ENCODE measurements around the gene PIK3IP1.
"Not testable (repeated sequence)": the region's sequence is repeated elsewhere in the genome, so short reads cannot be mapped to it uniquely, and the experiment has no call there.

Gene PIK3IP1, protein sequence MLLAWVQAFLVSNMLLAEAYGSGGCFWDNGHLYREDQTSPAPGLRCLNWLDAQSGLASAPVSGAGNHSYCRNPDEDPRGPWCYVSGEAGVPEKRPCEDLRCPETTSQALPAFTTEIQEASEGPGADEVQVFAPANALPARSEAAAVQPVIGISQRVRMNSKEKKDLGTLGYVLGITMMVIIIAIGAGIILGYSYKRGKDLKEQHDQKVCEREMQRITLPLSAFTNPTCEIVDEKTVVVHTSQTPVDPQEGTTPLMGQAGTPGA

DNA sequence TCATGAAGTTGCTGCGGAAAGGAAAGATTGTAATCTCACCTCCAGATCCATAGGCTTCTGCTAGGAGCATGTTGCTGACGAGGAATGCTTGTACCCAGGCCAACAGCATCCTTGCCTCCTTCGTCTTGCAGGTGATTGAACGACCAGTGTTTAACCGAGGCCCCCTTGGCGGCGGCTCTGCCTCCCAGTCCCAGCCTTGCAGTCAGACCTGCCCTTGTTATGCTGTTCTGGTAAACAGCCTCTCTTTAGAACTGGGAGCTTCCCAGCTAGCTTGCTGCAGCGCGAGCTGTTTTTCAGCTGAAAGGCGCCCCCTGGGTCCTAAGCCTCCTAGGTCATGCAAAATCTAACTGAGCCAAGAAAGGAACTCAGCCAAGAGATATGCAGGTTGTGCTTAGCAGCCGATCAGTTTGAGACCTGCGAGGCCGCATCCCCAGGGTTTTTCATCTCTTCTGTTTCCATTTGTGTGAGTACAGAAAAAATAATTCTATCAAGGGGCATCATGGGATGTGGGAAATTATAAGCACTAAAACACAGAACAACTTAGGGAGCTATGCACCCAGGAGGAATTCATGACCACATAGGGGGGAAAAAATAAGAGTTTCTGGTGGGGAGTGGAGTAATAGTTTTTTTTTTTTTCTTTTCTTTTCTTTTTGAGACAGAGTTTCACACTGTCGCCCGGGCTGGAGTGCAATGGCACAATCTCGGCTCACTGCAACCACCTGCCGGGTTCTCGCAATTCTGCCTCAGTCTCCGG lies at the start of gene PIK3IP1:
TSS of gene PIK3IP1 (minus strand) at position 253 of the 754 bp plus-strand sequence. CDS start at position 109, 144 bp downstream.
- peak; percentile 66 to 79 (median 67) for DNase-seq (ENCODE audit: low read depth in 3 of 3)

DNA sequence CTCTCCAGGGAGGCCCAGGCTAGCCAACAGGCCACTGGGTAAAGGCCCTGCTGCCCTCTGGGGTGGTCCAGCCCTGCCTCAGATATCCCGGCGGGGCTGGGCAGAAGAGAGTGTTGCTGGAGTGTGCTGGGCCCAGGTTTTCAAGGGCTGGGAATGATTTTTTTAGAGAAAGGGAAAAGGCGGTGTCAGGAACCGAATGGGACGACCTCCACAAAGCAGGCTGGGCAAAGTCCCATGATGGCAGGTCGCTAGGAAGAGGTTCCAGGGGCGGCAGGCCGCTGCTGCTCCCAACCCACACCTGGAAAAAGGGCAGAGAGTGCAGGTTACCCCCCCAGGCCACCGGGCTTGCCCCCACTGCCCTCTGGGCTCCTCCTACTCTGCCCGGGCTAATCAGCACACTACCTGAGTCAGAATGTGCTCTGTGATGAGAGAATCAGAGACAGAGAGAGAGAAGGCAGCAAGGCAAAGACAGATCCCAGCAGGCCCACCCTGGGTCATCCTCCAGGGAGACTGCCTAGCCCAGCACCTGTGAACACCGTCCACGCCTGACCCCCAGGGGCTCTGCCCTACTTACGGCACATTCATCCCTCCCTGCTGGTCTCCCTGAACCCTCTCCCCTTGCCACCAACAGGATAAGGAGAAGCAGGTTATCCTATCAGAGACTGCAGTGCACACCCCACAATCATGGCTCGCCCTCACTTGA lies 49.2 kb upstream of the PIK3IP1 start:
- no peak for DNase-seq (ENCODE audit: low read depth in 3 of 3)

DNA sequence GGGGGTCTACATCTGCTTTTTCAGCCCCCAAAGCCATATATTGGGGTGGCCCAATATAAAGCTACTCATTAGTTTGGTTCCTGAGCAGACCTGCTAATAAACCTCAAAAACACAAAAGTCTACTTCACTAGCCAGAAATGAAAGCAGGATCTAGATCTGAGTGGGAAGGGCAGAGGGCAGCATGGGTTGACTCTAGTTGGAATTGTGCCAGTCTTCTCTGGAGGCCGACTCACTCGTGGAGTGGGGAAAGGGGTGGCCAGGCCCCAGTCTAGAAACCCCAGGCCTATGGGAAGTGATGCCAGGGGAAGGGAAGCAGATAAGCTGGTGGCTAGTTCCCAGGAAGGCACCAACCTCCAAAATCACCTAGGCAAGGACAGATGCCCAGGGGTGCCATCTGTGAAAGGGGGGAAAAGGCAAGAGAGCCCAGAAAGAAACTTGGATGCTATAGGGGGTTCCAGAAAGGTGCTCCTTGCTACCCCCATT lies 48.5 kb upstream of the PIK3IP1 start:
- DNase-seq (ENCODE audit: low read depth in 3 of 3) = no peak

DNA sequence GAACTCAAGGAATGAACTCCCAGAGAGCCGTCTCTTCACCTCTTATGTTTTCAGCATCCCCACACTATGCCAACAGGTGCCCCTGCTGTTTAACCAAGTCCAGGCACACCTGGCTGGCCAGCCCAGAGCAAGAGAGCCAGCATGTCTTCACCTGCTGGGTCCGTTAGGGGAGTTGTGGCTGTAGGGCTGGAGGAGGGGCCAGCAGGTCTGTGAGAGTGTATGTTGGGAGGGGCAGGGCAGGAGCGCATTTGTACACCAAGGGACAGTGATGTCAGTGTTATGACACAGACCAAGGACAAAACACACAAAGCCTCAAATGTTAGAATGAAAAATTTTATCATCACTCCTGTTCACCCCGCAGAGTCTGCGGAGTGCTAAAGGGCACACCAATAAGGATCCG lies 48.1 kb upstream of the PIK3IP1 start:
- no peak for DNase-seq (ENCODE audit: low read depth in 3 of 3)

DNA sequence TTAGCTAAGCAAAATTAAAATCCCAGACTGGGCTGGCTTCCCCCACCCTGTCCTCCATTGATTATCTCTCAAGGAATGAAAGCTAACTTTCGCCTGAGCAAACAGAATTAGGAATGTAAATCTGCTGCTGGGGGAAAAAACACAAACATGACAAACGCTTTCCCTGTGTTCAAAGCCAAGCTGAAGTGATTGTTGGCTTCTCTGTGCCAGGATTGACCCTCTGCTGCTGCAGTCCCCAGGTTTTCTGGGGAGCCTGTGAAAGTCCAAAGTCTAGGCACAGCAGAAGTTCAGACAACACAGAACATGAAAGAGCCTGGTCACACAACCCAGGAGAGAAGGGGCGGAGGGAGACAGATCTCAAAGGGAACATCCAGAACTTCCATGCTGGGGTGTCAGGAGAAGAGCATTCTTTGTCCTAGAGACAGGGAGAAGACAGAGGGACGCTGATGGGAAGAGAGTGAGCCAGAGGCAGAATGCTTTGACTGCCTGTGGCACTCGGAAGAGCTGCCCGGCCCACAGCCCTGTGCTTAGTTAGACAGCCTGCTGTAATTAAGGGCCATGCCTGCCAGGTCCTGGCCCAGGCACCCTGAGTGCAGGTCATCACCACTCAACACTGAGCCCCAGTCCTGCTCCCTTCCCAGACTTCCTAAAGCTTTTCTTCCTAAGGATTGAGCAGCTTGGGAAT lies 47.0 kb upstream of the PIK3IP1 start:
- no peak for DNase-seq (ENCODE audit: low read depth in 3 of 3)

DNA sequence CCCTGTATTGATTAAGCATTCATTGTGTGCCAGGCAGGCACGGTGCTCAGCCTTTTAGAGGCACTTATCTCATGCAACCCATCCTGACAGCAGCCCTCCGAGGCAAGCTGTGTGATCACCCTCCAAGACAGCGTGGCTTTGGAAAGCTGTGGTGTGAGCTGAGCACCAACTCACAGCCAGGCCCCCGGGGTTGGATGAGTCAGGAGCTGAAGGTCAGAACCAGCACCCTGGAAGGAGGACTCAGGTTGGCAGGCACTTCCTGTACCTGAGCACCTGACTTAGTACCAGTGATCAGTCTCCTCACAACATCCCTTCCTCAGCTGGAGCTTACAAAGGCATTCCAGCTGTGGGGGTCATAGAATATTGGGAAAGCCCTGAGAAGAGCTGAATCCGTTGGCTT lies 44.9 kb upstream of the PIK3IP1 start:
- DNase-seq (ENCODE audit: low read depth in 3 of 3) = peak in 1 of 3 experiments; percentile 31

DNA sequence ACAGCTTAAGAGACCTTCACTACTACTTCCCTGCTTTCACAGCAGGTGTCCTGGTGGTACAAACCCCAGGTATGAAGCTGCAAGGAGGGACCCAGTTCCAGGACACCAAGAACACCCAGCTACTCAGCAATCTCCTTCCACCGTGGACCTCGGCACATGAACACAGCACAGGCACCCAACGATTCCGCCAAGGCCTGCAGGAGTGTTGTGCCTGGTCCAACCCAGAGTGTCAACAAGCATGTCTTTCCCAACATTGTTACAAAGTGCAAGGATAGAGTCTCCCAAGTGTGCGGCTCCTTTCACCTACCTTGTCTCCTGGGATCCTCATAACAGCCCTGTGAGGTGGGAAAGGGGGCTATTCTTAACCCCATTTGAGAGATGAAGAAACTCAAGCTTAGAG lies 42.0 kb upstream of the PIK3IP1 start:
- DNase-seq (ENCODE audit: low read depth in 3 of 3) = no peak

DNA sequence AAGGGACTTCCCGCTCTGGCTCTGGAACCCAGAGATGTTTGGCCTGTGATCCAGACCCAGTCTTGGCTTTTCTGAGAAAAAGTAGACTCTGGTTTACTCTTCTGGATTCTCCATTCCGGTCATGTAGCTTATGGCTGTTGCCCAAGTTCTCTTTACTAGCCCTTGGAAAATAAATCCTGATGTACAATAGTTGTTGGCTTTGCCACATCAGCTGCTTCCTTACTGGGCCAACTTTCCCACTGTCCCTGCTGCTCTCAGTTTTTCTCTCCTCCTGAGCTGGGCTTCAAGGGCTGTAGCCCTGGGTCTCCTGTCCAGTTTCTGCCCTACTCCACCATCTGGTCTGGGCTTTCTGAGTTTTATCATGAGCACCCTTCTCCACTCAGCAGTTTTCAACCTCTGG lies 41.4 kb upstream of the PIK3IP1 start:
- DNase-seq (ENCODE audit: low read depth in 3 of 3) = no peak

DNA sequence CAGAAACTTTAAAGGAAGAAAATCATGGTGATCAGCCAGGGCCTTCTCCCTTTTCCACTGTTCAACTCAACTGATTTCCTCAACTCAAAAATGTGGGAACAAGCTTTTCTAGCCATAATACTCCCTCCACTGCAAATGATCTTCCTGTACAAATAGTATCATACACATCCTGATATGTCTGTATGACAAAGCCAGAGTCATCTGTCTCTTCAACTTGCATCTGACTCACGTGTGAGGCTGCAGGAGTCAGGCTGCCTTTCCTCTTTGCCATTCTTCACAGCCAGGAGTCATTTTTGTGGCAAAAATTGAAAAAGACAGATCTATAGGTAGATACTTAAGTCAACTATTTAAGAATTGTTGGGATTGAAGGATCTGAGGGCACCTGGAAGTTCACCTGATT lies 40.6 kb upstream of the PIK3IP1 start:
- no peak for DNase-seq (ENCODE audit: low read depth in 3 of 3)

DNA sequence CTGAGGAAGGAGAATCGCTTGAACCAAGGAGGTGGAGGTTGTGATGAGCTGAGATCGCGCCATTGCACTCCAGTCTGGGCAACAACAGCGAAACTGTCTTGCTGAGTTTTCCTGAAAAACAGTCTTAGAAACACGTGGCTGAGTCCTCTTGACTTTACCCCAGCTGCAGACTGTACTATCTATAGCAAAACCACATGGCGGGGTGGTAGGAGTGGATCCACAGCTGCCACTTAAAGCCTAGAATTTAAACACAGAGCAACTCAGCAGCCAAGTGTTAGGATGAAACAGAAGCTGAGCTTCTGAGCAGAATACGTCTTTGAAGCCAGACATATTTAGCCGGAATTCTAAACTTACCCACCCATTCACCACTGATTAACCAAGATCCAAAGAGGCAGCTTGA lies 39.7 kb upstream of the PIK3IP1 start:
- DNase-seq (ENCODE audit: low read depth in 3 of 3) = no peak

DNA sequence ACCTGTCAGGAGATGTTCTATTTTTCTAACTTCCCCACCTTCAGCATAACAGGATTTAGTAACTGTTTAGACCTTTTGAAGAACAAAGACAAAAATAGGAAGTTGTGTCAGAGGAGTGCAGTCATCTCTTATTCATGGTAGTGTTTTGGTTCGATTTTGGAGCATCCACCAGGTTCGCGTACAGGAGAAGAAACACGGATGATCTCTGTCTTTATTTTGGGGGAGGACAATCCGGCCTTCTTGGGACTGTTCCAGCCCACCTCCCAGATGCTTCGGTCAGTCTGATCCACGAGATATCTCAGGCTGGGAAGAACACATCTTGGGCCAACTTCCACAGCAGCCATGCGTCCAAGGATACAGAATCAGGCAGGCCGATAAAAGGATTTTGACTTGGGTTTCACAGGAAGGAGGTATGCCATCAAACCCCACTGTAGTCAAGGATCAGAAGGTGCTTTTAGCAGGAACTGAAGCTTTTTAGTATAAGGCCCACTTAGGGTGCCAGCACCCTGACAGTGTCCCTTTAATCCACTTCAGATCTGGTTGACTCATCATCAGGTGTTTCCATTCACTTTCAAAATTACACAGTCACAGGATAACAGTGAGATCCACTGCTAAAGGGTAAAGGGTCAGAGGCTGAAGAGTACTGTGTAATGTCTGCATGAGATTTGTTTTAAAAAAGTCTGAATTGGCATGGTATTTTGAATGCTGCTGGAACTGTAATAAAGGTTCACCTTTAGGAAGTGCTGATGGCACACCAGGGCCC lies 37.3 kb upstream of the PIK3IP1 start:
- DNase-seq (ENCODE audit: low read depth in 3 of 3) = no peak

DNA sequence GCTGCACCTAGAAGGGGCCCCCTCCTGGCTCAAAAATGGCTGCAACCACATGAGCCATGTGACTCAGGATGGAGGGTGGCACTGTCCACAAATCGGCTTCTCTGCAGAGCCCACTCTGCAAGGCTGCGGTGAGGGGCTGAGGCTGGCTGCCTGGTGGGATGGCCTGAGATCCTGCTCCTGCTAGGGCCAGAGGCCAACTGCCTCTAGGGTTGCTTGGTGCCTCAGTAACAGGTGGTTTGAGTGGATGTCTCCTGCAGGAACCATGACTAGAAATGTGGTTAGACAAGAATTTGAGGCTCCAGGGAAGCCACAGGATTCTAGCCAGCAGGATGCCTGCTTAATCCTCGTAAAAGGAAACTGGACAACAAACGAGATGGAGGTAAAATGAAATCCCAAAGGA lies 36.7 kb upstream of the PIK3IP1 start:
- DNase-seq (ENCODE audit: low read depth in 3 of 3) = no peak

DNA sequence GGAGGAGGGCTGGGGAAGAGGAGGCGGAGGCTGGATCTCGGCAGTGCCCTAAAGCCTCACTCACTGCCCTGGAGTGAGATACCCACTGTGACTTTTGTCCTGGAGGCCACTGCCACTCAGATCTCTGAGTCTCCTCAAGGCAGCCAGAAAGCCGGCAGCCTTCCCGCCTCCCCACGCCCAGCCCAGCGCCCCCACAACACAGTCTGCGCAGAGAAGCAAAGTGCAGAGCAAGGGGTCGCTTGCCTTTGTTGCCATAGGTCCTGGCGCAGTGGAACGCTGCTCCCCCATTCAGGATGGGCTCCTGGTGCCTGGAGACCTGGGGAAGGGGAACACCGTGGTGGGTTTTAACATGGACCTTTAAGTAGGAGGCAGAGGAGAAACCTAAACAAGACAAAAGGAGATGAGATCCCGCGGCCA lies 36.3 kb upstream of the PIK3IP1 start:
- no peak for DNase-seq (ENCODE audit: low read depth in 3 of 3)

DNA sequence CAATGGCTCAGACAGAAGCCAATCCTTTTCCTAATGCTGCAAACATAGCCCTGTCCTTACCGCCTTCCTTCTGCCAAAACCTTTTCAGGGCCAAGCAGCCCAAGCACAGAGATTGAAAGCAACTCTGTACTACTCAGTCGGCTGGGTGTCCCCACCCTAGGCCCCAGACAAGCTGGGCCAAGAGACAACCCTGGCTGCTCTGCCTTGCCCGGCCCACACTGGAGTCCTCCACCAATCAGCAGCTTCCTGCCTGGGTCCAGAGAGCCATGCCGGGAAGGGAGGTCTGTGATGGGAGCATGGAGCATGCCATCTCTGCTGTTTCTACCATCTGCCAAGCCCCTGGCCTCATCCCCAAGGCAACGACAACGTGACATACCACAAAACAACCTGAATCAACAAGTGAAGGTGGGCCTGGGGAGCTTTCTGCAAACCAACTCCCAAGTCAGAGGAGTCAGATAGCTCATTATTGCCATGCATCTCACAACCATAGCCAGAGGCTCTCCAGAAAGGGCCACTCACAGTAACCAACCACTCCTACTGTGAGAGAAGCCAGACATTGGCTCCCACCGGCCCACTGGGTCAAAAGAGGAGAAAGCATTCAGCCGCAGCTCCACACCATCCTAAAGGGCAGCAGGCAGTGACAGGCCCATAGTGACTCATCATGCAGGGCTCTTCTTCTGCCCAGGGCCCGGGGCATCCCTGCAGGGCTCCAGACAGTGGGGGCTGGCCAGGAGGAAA lies 35.7 kb upstream of the PIK3IP1 start:
- no peak for DNase-seq (ENCODE audit: low read depth in 3 of 3)

DNA sequence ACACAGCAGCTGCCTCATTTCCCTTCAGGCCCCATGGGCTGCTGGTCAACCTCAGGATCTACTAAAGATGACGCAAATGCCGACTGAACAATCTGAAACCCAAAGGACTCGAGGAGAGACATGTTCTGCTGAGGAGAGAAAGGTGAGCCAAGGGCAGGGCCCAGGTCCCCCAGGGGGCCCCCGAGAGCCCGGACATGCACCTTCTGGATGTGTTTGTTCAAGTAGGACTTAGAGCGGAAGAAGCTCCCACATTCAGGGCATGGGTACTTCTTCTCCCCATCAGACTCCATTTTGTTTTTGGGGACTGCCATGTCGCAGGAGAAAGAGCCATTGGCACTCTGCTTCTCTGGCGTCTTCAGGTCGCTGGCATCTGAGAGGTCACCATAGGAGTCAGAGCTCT lies 34.6 kb upstream of the PIK3IP1 start:
- no peak for DNase-seq (ENCODE audit: low read depth in 3 of 3)

DNA sequence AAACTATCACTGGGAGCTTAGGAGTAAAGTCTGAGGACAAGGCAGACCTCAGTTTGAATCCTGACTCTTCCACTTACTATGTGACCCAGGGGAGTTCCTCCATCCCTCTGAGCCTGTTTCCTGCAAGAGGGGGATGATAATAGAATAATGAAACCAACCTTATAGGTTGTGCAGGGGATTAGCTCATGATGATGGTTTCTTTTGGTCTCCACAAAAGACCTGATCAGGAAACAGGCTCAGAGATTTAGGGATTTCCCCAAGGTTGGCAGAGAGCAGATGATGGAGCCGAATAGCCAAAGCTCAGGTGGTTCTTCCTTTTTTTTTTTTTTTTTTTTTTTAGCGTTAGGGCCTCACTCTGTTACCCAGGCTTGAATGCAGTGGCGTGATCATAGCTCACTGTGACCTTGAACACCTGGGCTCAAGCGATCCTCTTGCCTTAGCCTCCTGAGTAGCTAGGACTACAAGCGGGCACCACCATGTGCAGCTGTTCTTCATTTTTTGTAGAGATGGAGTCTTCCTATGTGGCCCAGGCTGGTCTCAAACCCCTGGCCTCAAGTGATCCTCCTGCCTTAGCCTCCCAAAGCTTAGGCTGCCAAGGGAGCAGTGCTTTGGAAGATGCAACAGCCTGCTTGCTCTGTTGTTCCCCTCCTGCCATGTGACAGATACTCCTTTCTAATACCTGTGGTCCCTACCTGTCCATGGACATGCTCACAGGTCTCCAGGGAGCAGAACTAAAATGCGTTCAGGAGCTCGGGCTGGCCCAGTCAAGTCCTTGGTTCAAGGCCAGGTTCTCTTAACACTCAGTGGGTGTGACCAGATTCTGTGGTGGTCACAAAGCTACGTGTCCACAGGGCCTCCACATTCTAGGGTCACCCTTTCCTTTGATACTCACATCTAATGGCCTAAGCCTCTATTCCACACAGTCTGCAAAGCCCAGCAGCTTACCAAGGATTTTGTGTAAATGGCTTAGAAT lies 31.6 kb upstream of the PIK3IP1 start:
- DNase-seq (ENCODE audit: low read depth in 3 of 3) = no peak

DNA sequence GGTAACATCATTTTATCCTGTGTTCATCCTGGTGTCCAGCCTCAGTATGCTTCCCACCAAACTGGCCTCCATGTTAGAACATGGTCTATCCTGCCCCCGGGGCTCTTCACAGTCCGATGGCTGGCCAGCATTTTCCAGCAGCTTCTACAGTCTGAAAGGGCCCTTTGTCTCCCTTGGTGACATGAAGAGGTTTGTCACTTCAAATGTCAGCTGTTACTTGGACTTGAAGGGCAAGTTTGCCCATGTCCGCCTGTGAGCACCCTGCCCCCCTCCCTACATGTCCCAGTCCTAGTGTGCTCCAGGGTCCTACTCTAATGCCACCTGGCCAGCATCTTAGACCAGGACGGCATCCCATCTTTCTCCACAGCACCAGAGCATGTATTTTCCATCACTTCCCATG lies 29.1 kb upstream of the PIK3IP1 start:
- DNase-seq (ENCODE audit: low read depth in 3 of 3) = no peak

DNA sequence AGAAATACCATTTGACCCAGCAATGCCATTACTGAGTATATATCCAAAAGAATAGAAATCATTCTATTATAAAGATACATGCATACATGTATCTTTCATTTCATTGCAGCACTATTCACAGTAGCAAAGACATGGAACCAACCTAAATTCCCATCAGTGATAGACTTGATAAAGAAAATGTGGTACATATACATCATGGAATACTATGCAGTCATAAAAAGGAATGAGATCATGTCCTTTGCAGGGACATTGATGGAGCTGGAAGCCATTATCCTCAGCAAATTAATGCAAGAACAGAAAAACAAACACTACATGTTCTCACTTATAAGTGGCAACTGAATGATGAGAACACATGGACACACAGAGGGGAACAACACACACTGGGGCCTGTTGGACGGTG lies 21.9 kb upstream of the PIK3IP1 start:
- not testable (repeated sequence) for DNase-seq (ENCODE audit: low read depth in 3 of 3)

DNA sequence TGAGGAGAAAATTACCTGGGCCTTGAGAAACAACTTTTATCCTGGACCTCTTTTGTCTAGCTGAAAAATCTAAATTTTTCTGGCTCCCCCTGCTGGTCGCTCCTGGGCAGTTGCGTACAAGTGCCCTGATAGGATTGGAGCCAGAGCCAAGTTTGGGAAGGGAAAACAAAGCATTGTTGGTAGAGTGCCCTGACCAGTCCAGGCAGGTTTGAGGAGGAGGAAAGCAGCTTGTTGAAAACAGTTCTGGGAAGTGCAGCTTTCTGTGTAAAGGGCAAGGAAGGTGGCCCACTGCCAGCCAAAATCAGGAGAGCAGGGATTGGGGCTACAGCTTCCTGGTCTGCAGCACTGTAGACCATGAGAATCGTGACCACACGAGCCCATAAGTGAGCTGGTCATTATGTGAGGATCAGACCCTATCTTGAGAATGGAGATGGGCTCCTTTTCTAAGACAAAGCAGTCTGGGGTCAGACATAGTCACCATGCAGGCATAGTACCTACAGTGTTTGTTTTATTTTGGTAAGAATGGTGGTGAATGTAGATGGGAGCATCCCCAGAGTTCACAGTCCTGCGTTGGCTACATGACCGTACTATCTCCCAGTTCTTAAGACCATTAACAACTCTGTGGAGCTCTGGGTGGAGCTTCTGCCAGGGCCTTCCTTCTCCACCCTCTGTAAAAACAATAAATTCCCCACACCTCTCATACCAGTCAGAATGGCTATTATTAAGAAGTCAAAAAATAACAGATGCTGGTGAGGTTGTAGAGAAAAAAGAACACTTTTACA lies 21.3 kb upstream of the PIK3IP1 start:
- peak in 2 of 3 experiments; percentile 60 for DNase-seq (ENCODE audit: low read depth in 3 of 3)
